Endothelial cell of umbilical vein (primary cell): ENCODE results near the gene POM121C. TPM values are rescaled to one million over a fixed set of nuclear protein-coding genes. Genes with fewer than 3 reads are reported as not detected.
"Not testable (repeated sequence)": the region's sequence is repeated elsewhere in the genome, so short reads cannot be mapped to it uniquely, and the experiment has no call there.

Source experiments
- BruUV-seq: library from RNA; stranded (reverse); fragments of 400-500 nt; replicated peaks from 2 replicates; lab custom pipeline; 2021; lab: Mats Ljungman, UMichigan
- CTCF ChIA-PET: fragments of 300-600, 350-600 bp; sonication (Branson Sonifier 250); formaldehyde crosslinking; loops from one replicate; lab custom pipeline; 2021; ENCODE audit warnings: antibody characterized with exemption, inconsistent platforms; lab: Charles Lee
- POLR2A ChIA-PET: fragments of 300-600, 350-600 bp; sonication (Branson Sonifier 250); formaldehyde crosslinking; loops from one replicate; lab custom pipeline; 2021; ENCODE audit warnings: antibody characterized with exemption, inconsistent platforms; lab: Charles Lee
- DNase-seq: peaks from one replicate; pipeline ENCODE4 v3.0.0-alpha.2; 2011; ENCODE audit warnings: low read depth, low spot score
- FAIRE-seq: peaks from 2 replicates; lab custom pipeline; 2011; peaks lifted over from hg19 to GRCh38; lab: Jason Lieb, UNC
- H2AFZ ChIP-seq: 2 replicates; pipeline ENCODE4 v1.6.0; 2012; ENCODE audit warnings: low read depth, low read length, control low read depth, inconsistent platforms
- H3K27ac ChIP-seq: 2 replicates; pipeline ENCODE4 v1.5.1; 2011; ENCODE audit warnings: low read depth, mild to moderate bottlenecking, control low read depth, low read length, moderate library complexity; ENCODE audit not compliant: insufficient read depth
- H3K27me3 ChIP-seq, 2 experiments: 2 replicates each; pipeline versions ENCODE4 v1.6.0 to v1.6.1; 2011; ENCODE audit warnings: low read length in 2 of 2, mixed read lengths in 1 of 2; ENCODE audit not compliant: control insufficient read depth in 2 of 2, insufficient read depth in 2 of 2
- H3K36me3 ChIP-seq, 2 experiments: 2 replicates in 1 of 2; 3 replicates in 1 of 2; pipeline ENCODE4 v1.5.1; 2011; ENCODE audit warnings: low read length in 2 of 2, mild to moderate bottlenecking in 1 of 2, moderate library complexity in 1 of 2; ENCODE audit not compliant: control insufficient read depth in 2 of 2, insufficient read depth in 2 of 2; ENCODE audit errors: extremely low read depth in 1 of 2
- H3K4me1 ChIP-seq: 3 replicates; pipeline ENCODE4 v1.5.1; 2011; ENCODE audit warnings: mild to moderate bottlenecking, low read length; ENCODE audit not compliant: control insufficient read depth, insufficient read depth; ENCODE audit errors: extremely low read depth
- H3K4me2 ChIP-seq: 2 replicates; pipeline ENCODE4 v1.6.1; 2011; ENCODE audit warnings: low read length, control low read depth, mixed read lengths; ENCODE audit not compliant: insufficient read depth
- H3K4me3 ChIP-seq, 3 experiments: fragments of 200-600 bp in 1 of 3; sonication (generic), shearing (Covaris generic) in 1 of 3; replicated peaks in 1 of 3; 2 replicates each; pipeline ENCODE4 v1.5.1; 2011 to 2016; ENCODE audit warnings: control low read depth in 3 of 3, low read length in 3 of 3, mild to moderate bottlenecking in 2 of 3, inconsistent platforms in 1 of 3, low read depth in 1 of 3, moderate library complexity in 1 of 3; ENCODE audit not compliant: insufficient read depth in 1 of 3
- H3K79me2 ChIP-seq: 2 replicates; pipeline ENCODE4 v1.6.0; 2012; ENCODE audit warnings: low read length, inconsistent platforms; ENCODE audit not compliant: control insufficient read depth, insufficient read depth
- H3K9ac ChIP-seq: replicated peaks from 2 replicates; pipeline ENCODE3; 2011; ENCODE audit warnings: low read length, control low read depth; ENCODE audit not compliant: insufficient read depth; ENCODE audit errors: extremely low read depth
- H3K9me1 ChIP-seq: replicated peaks from 3 replicates; pipeline ENCODE4 v1.6.0; 2011; ENCODE audit warnings: mild to moderate bottlenecking, low read length; ENCODE audit not compliant: control insufficient read depth, insufficient read depth; ENCODE audit errors: extremely low read depth
- H3K9me3 ChIP-seq: replicated peaks from 2 replicates; pipeline ENCODE4 v1.5.1; 2012; ENCODE audit warnings: low read length, inconsistent platforms; ENCODE audit not compliant: control insufficient read depth, insufficient read depth
- H4K20me1 ChIP-seq: replicated peaks from 2 replicates; pipeline ENCODE3; 2011; ENCODE audit warnings: mild to moderate bottlenecking, low read length; ENCODE audit not compliant: control insufficient read depth, insufficient read depth; ENCODE audit errors: extremely low read depth
- POLR2A ChIP-seq: IDR thresholded peaks from 2 replicates; pipeline ENCODE4 v1.6.1; 2012; ENCODE audit warnings: low read depth, mild to moderate bottlenecking, control low read depth, low read length
- POLR2AphosphoS5 ChIP-seq: IDR thresholded peaks from 2 replicates; pipeline ENCODE4 v1.6.1; 2012; ENCODE audit warnings: low read depth, mild to moderate bottlenecking, control low read depth, low read length, moderate library complexity; ENCODE audit not compliant: insufficient read depth
- dilution Hi-C: fragments of 300-500 bp; cut with MboI; formaldehyde crosslinking; loops from one replicate; pipeline ENCODE4 v1.15.0; 2019; ENCODE audit warnings: low sequenced_read_pairs; ENCODE audit not compliant: extremely low pct_ligation_motif_present
- intact Hi-C: fragments of 100-400 bp; cut with micrococcal nuclease; formaldehyde crosslinking; loops from one replicate; pipeline ENCODE4 v1.10.0; 2022
- polyA plus RNA-seq, 4 experiments: library from polyadenylated mRNA; depleted of rRNA in 3 of 4; stranded (reverse) in 3 of 4; unstranded in 1 of 4; fragments of >200 nt; gene quantifications; 2 replicates each; pipeline versions ENCODE4 v1.2.1 to v1.2.3, GENCODE V29; 2011 to 2012; ENCODE audit warnings: missing spikeins in 1 of 4
- total RNA-seq: library from RNA; stranded (reverse); gene quantifications from 2 replicates; pipeline ENCODE4 v1.2.3, GENCODE V29; 2021

Gene POM121C
- total and polyA plus RNA-seq, 2 donors (not counting 3 experiments of a cell fraction or from before 2014, with no cell fraction given), result 15.4 to 45.6 TPM

DNA sequence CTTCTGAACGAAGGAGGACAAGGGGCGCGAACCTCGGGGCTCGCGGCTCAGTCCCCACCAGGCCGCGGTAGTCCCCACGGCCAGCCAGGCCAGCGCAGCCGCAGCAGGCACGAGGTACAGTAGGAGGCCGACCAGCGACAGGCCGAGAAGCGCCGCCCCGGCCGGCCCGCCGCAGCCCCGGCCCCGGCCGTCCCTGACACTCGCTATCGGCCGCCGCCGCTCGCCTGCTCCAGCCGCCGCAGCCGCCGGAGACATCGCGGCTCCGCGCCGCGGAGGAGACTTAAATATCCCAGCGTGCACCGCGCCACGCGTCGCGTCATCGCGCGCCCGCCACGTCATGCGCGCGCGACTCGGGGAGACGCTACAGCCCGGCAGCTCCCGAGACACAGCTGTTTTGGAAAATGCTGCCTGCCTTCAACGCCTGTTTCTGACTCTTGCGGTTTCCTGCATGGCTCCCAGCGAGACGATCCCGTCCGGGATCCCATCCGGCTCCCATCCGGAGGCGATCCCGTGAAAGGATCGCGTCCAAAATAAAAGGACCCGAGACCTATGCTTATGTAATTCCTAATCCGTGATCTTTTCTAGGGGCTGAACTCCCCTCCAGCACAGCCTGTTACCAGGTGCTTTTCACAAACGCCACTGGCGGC is 43.5 kb downstream of the POM121C start:
- peak; percentile 58 for DNase-seq
- peaks cover 4 to 14% of the 10 kb centered on the region in 2 experiments for H3K36me3 ChIP-seq
- H4K20me1 ChIP-seq, POLR2A ChIA-PET, CTCF ChIA-PET, H3K9me3 ChIP-seq, H3K27me3 ChIP-seq, H3K4me1 ChIP-seq, dilution Hi-C loops, H3K9ac ChIP-seq, H3K9me1 ChIP-seq, intact Hi-C loops, BruUV-seq: not testable (repeated sequence)
- peak overlapping the region; percentile 36 for H3K4me2 ChIP-seq
- H2AFZ ChIP-seq, result peak overlapping the region; percentile 59
- H3K4me3 ChIP-seq, result peak overlapping the region; percentile 43 to 59 (median 50)
- peak; percentile 61 for FAIRE-seq
- H3K27ac ChIP-seq, result peak overlapping the region; percentile 76
- H3K79me2 ChIP-seq, result peaks cover 11% of the 10 kb centered on the region
- peak; percentile 37 for TF ChIP-seq POLR2AphosphoS5
- TF ChIP-seq POLR2A, result peak; percentile 15

DNA sequence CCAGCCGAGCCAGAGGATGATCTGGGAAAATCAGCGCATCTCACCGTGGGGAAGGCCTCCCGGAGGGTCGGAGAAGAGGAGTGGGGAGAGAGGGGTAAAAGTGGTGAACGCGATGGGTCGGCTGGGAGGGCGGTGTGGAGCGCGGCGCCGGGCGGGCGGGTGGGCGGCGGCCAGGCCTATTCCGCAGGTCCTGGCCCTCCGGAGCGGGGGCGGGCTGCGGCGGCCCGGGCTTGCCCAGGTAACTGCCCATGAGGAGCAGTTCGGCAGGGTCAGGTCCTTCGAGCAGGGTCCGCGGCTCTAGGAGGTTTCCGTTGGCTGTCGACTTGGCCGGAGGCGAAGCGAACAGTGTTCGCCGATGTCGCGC is 44.0 kb downstream of the POM121C start:
- H3K4me1 ChIP-seq, BruUV-seq, H2AFZ ChIP-seq, H3K27me3 ChIP-seq, H4K20me1 ChIP-seq, intact Hi-C loops, FAIRE-seq, DNase-seq, H3K9me1 ChIP-seq, H3K9ac ChIP-seq, dilution Hi-C loops, H3K27ac ChIP-seq, CTCF ChIA-PET, POLR2A ChIA-PET, H3K9me3 ChIP-seq: not testable (repeated sequence)
- H3K36me3 ChIP-seq, result peaks cover 4 to 15% of the 10 kb centered on the region in 2 experiments
- H3K4me2 ChIP-seq, result peak overlapping the region; percentile 55
- H3K79me2 ChIP-seq, result peaks cover 11% of the 10 kb centered on the region
- H3K4me3 ChIP-seq, result peak overlapping the region in 1 of 3 experiments; percentile 37

DNA sequence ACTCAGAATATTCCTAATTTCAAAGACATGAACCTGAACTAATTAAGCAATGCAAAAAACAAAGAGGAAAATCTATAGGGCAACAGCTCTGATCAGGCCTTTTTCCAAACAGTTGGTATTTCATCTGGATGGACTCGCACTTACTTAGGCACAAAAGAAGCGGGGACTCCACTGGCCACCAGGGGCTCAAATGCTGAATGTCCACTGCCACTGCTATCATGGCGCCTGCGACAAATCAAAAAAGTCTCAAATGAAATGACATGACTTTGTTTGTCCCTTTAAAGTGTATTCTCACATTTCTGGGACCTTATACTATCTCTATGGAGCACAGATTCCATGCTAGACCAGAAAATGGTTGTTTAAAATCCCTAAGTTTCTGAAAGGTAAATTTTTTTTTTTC is 47.1 kb downstream of the POM121C start:
- BruUV-seq, H4K20me1 ChIP-seq, H3K9me1 ChIP-seq, DNase-seq, FAIRE-seq, H2AFZ ChIP-seq, H3K4me3 ChIP-seq, H3K27ac ChIP-seq, H3K4me1 ChIP-seq, H3K9me3 ChIP-seq, dilution Hi-C loops, H3K27me3 ChIP-seq, H3K9ac ChIP-seq, POLR2A ChIA-PET, intact Hi-C loops, H3K4me2 ChIP-seq, CTCF ChIA-PET: not testable (repeated sequence)
- Histone ChIP-seq H3K79me2 (peaks cover 13% of the 10 kb centered on the region), H3K36me3 (peaks cover 16 to 19% of the 10 kb centered on the region in 2 experiments)

DNA sequence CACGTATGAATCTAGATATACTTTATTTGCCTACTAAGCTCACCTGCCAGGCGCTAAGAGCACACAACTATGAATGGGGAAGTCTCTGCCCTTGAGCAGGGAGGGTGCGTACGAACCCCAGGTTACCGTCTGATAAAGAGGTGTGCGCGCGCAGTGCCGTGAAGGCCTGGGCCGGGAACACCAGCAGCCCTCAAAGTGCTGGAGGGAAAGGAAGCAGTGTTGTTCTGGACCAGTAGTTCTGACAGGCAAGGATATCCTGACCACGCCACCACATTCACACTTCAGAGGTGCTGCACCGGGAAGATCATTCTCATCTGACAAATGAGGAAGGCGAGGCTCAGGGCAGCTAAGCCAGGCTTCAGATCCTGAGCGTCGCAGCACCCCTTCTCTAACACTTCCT is 62.6 kb downstream of the POM121C start:
- H2AFZ ChIP-seq, H3K79me2 ChIP-seq, H3K4me3 ChIP-seq, CTCF ChIA-PET, FAIRE-seq, H3K27me3 ChIP-seq, H3K4me1 ChIP-seq, DNase-seq, H3K9ac ChIP-seq, POLR2A ChIA-PET, H4K20me1 ChIP-seq, intact Hi-C loops, H3K4me2 ChIP-seq, H3K36me3 ChIP-seq, BruUV-seq, dilution Hi-C loops, H3K27ac ChIP-seq, H3K9me3 ChIP-seq, H3K9me1 ChIP-seq: not testable (repeated sequence)
